HUDEP-2 (cell line): ENCODE data around the gene CST3.

Experiments used
- DNase-seq, 76 experiments: peaks; one replicate each; lab custom pipeline; 2025; ENCODE audit not compliant: unreplicated experiment in 76 of 76; lab: John Stamatoyannopoulos, UW

The CST3 gene

DNA sequence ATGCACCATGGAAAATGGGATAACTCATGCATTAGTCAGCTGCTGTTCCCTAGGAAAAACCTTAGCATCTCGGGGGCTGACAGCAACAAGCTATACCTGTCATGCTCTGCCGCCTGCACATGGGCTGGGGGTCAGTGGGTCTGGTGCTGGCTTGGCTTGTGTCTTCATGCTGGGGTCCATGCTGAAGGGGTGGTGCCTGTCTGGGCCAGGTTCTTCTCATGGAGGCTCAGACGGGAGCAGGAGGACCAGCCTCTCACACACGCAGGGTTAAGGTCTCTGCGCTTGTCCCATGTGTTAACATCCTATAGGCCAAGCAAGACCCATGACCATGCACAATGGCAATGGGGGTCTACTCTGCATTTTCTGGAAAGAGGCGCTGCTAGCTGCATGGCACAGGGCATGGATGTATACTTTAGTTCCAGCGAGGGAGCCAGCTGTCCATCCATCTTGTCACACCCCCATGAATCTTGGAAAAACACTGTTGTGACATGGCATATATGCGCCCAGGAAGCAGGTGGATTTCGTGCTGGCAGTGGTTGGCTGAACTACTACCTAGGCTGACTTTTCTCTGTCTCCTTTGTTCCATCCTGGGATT, 24.6 kb upstream of the CST3 start:
- no peak for DNase-seq

DNA sequence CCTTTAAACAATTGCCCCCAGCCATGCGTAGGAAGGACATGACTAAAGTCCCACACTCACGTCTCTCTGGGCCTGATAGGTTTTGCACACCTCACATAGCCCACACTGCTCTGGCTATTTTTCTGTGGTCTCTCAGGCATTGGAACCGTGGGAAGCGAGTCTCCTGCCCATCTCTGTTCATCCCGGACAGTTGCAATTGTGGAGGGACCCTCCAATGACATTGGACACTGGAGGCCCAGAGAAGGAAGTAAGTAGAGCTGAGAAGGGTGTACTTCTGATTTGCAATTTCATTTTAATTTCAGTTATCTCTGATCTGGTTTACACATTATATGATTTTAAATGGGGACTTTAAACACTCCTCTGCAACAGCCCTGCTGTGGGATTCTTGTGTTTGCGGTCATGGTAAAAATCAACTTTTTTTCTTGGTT, 23.3 kb upstream of the CST3 start:
- DNase-seq: no peak

DNA sequence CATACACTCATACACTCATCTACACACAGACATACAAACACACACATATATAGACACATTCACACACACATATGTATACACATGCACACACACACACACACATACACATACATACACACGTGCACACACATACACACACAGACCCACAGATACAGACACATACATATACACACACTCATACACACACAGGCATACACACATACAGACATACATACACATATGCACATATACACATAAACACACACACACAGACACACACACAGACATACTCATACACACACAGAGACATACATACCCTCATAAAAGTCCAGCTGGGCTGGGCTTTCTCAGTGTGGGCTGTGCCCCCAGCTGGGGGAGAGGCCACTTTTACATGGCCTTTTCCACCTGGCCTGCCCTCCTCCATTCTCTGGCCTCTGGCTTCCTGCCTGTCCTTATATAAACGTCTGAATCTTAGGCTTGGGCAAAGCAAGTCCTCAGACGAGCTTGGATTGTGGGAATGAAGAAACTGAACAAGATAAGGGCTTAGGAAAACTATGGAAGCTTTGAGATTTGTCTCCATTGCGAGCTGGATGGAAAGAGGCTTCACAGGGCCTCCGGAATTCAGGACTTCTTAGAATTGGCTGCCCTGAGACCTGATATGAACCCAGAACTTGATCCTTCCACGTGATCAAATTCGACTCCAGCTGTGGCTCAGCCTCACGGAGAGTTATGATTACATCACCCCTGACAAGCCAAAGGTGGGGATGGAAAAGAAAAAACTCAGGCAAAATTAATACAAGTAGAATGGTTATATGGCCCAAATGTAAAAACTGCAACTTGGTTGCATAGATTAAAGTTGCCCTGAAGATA, 22.5 kb upstream of the CST3 start:
- peak in 1 of 76 experiments; percentile 5 for DNase-seq

DNA sequence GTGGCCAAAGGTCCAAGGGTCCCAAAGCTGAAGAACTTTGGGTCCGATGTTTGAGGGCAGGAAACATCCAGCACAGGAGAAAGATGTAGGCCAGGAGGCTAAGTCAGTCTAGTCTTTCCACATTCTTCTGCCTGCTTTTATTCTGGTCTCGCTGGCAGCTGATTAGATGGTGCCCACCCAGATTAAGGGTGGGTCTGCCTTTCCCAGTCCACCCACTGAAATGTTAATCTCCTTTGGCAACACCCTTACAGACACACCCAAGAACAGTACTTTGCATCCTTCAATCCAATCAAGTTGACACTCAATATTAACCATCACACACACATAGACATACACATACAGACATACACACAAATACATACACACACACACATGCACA, 21.8 kb upstream of the CST3 start:
- peak in 1 of 76 experiments; percentile 1 for DNase-seq

DNA sequence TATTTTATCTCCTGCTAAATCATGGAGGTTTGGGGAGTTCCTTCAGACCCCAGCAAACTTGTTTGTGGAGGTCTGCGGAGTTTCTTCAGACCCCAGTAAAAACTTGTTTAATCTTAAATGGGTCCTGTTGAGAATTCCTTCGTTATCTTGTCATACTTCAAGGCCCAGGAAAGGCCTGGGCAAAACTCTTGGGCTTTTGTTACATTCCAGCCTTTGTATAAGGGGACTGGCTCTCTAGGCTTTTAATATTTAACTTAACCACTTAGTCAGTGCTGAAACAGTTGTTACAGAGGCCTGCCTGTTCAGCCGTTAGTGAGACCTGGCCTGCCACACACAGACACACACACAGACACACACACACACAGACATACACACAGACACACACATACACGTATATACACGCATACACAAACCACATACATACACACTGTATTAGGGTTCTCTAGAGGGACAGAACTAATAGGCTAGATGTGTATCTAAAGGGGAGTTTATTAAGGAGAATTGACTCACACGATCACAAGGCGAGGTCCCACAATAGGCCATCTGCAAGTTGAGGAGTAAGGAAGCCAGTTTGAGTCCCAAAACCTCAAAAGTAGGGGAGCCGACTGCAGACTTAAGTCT, 21.3 kb upstream of the CST3 start:
- no peak for DNase-seq

DNA sequence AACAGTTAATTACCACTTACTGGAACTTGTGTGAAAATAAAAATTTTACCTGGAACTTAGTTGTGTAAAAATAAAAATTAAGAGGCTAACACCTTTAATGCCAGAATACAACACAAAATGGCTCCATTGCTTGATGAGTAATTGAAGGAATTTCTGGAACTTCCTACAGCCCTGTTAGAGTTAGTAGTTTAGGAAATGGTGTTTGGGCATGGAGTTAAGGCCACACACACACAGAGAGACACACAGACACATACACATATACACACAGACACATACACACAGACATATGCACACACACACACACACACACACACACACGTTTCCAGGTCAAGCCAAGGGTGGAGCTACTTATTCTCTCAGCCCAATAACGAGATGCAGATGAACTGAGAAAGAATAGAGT, 20.6 kb upstream of the CST3 start:
- no peak for DNase-seq

DNA sequence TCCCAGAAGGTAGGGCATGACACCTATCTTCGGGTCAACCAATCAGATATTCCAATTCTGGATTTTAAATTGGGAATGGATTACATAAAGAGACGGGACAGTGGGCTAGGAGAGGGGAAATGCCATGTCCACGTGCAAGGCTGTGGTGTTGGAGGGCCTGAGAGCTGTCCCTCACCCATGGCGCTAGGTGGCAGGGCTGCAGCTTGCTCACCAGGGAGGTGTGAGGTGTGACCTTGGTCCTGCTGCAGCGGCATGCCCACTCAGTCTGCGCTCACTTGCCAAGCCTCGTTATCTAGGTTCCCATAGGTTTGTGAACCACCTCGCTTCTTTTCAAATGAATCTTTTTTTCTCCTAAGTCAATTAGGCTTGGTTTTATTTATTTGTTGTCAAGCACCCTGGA, 19.4 kb upstream of the CST3 start:
- no peak for DNase-seq

DNA sequence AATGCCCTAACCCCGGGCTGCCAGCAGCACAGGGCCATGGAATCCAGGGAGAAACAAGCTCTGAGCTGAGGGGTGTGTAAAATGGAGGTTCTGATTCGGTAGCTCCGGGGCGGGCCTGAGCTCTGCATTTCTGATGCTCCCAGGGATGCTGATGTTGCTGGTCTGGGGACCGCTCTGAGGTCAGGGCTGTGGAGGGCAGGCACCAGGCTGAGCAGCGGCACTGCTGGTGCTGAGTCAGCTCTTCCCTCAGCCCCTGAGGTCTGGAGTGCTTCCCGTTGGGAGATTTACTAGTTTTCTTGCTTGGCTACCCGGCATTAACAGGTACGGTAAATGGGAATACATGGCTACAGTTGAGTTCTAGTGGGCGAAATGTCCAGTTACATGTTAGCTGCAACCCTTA, 18.6 kb upstream of the CST3 start:
- no peak for DNase-seq

DNA sequence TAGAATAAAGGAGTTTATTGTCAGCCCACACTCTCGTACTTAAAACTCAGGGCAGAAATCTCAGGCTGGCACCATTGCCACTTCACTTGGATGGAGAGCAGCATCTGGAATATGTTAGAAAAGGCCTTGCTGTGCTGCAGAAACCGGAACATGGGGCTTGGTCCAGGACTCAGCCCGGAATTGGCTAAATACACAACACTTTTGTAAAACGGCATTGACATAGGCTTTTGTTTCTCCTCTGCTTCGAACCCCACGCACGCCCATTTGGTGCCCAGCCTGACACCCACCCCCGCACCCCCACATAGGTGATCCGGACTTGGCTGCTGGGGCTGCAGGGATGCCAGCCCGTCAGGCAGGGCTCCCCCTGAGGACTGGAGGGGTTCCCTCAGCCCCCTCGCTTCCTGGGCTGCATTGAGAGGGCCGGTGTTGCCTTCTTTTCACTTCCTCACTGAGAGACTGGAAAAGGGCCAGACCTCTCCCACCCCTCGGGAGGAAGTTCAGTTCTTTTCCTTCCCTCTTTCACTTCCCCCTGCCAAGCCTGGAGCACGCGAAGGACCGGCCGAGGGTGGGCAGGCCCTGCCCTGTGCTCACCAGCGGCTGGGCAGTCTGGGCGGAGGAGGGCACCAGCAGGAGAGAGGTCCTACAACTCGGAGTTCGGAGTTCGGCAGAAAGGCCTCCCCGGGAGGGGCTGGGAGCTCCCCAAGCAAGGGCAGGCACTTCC, 17.9 kb upstream of the CST3 start:
- DNase-seq: no peak

DNA sequence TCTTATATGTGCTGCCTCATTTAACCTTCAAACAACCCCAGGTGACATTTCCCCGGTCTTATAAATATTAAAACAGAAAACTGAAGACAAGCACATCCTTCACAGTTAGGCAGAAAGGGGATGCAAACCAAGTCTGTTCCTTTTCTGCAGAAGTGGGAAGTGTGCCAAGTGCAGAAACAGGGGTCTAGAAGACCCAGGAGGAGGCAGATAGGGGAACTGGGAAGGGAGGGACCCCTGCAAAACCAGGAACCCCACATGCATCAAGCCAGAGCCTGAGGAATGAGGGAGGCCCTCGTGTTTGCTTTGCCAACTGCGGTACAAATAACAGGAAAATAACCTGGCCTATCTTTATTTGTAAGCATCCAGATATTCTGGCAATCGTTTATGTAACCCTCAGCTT, 17.0 kb upstream of the CST3 start:
- no peak for DNase-seq

DNA sequence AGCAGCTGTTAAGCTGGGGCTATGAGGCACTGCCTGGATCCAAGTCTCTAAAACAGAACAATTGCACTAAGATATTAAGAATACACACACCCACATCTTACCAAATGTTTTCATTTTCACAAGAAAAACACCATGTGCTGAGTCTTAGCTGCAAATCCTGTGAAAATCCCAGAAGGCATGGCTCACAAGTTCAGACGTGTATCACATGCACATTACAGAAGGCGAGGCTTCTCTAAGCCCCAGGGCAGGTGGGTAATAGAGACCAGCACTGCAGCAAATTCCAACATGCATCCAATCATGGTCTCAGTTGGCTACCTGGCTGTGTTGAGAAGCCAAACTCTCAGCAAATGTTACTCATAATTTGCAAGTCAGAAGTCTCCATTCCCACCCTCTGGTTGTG, 16.2 kb upstream of the CST3 start:
- DNase-seq: no peak

DNA sequence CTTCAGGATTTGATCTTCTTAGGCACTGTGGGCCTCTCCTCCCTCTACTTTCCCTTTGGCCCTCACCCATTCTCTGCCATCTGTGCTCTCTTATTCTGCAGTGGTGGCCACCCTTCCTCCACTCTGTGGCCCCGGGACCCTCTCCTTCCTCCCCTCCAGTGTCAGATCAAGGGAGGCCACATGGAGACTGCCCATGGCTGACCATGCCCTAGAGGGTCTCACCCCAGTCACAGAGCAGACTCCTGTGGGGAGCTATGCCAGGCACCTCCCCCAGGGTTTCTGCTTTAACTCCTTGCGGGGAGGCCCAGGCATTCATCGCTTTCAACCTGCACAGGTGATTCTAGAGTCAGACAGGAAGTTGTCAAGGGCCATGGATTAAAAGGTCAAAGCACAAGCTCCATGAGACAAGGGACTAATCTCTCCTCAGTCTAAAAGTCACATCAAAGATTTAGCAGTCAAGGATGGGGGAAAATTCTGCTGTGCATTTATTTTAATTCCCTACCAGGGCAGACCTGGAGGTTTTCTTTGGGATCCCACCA, 15.7 kb upstream of the CST3 start:
- no peak for DNase-seq

DNA sequence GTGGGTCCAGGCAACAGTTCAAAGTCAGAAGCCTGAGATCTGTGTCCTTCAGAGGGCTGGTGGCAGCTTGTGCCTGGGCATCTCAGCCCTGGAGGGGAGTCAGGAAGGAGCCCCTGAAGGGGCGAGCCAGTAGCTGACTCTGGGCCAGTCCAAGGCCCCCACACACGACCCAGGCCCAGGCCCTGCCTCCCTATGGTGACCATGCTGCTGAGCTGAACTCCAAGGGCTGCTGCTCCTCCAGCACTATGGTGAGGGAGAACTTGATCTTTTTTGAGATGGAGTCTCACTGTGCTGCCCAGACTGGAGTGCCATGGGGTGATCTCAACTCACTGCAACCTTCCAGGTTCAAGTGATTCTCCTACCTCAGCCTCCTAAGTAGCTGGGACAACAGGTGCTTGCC, 15.2 kb upstream of the CST3 start:
- DNase-seq: no peak

DNA sequence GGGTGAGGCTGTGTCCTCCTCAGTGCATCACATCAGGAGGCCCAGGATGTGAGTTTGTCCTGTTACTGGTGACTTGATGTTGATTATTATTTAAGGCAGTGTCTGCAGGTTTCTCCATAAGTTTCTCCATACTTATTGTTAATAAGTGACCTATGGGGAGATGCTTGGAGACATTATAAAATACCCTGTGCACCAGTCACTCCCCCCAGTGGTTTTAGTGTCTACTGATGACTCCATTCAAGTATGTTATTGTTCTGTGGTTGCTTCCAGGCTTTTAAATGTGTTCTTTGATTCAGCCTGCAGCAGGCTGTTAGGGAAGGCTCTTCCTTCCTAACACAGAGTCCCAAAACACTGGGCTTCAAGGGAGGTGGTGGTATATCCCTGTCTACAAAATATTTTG, 14.6 kb upstream of the CST3 start:
- no peak for DNase-seq

DNA sequence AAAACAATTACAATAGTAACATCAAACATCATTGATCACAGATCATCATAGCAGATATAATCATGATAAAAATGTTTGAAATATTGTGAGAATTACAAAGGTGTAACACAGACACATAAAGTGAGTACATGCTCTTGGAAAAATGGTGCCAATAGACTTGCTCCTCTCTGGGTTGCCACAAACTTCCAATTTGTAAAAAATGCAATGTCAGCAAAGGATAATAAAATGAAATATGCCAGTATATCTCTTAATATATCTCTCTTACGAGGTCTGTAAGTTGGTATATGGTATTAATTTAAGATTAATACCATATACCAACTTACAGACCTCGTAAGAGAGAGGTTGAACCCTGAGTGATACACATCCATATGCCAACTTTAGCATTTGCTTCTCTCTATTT, 13.4 kb upstream of the CST3 start:
- DNase-seq: no peak

DNA sequence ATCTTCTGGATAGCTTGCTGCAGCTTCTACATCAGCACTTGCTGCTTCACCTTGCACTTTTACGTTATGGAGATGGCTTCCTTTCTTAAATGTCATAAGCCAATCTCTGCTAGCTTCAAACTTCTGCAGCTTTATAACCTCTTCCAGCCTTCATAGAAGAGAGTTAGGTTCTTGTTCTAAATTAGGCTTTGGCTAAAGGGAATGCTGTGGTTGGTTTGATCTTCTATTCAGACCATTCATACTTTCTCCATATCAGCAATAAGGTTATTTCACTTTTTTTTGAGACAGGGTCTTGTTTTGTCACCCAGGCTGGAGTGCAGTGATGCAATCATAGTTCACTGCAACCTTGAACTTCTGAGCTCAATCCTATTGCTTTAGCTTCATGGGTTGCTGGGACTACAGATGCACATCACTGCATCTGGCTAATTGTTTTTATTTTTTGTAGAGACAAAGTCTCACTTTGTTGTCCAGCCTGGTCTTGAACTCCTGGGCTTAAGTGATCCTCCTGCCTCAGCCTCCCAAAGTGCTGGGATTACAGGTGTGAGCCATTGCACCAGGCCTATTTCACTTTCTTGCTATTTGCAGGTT, 12.2 kb upstream of the CST3 start:
- no peak for DNase-seq

DNA sequence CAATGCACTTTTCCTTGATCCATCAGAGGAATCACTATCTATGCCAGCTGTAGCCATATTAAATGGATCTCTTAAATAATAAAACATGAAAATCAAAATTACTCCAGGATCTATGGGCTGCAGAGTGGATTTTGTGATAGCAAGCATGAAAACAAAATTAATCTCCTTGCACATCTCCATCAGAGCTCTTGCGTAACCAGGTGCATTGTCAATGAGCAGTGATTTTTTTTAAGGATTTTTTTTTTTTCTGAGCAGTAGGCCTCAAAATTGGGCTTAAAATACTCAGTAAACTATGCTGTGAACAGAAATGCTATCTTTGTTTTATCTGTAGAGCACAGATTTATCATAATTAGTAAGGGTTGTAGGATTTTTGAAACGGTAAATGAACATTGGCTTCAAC, 11.5 kb upstream of the CST3 start:
- DNase-seq: no peak

DNA sequence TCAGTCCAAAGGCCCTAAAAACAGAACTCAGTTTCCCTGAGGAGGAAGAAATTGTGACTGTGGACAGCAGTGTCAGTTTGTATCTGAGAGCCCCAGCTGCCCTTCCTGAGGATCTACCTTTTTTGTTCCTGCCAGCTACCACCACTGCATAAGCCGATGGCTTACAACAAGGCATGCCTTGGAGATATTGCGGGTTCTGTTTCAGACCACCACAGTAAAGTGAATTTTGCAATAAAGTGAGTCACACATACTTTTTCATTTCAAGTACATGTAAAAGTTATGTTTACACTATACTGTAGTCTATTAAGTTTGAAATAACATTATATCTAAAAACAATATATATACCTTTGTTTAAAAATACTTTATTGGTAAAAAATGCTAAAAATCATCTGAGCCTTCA, 9.6 kb upstream of the CST3 start:
- DNase-seq: no peak

DNA sequence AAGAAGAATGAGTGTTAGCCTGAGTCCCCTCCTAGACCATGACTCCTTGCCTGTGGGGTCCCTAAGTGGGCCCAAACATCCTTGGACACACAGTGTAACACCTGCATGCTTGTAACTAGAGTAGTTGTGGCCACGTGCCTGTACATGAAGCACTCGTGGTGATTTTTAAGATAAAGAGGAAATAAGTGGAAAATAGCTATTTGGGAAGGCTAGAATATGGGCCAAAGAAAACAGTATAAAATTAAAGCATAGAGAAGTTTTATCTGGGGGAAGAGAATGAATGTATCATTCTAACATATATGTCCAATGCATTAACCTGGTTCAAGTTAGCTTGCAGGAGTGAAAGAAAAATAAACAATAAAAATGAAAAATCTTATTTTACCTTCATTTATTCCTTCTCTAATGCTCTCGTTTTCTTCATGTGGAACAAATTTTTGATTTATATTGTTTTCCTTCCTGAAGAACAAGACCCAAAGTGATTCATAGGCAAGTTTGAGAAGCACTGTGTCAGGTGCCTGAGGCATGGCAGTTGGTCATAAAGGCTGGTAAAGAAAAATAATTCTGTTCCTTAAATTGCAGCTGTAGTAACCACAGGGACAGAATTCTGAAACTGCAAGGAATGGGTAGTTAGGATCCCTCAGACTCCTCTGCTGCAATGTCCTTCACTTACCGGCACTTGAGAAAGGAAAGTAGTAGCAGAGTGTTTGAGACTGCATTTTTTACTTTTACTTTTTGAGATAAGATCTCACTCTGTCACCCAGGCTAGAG, 8.5 kb upstream of the CST3 start:
- no peak for DNase-seq

DNA sequence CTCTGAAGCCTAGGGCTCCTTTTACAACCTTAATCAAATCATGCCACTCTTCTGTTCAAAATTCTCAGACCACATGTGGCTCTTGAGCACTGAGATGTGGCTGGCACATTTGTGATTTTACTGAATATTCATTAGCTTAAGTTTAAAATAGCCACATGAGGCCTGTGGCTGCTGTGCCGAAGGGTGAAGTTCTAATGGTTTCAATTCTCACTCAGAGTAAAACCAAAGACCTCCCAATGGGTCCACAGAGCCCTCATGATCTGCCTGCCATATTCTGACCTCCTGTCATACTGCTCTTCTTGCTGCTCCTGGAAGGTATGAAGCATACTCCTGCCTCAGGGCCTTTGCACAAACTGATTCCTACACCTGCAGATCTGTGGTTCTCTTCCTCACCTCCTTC, 7.8 kb upstream of the CST3 start:
- DNase-seq: no peak
